ENCODE measurements around the gene FNBP1. TPM values are rescaled to one million over a fixed set of nuclear protein-coding genes. Genes with fewer than 3 reads are reported as not detected.

Gene FNBP1
- total RNA-seq, 2 donors from 2014 or later, result 71.5 to 80.3 TPM

- DNase-seq (ENCODE audit: low spot score), result no peak
- no peaks in the 10 kb centered on the region for H3K9me3 ChIP-seq
- H3K36me3 ChIP-seq, result peaks cover 37% of the 10 kb centered on the region
- H3K4me3 ChIP-seq, result no peak overlapping the region
- H3K4me1 ChIP-seq (ENCODE audit: control insufficient read depth in 1 of 2, low read depth in 2 of 2), result no peaks in the 10 kb centered on the region
- no peaks in the 10 kb centered on the region for H3K27me3 ChIP-seq (replicated peaks; ENCODE audit: insufficient read depth)
- H3K27ac ChIP-seq, result no peak overlapping the region
- TF ChIP-seq CTCF (IDR thresholded peaks at IDR 0.05), result no peak
- no peak for ATAC-seq (ENCODE audit: insufficient number of reproducible peaks, low FRiP score, low read depth)
These were observed 169.3 kb downstream of the FNBP1 start for GRCh38 chr9:129873563-129874190.

- no peak for DNase-seq (ENCODE audit: low spot score)
- no peak for TF ChIP-seq CTCF (IDR thresholded peaks at IDR 0.05)
- Histone ChIP-seq H3K4me3 (no peak overlapping the region), H3K27ac (no peak overlapping the region), H3K9me3 (no peaks in the 10 kb centered on the region), H3K36me3 (peaks cover 42% of the 10 kb centered on the region), H3K27me3 (replicated peaks; ENCODE audit: insufficient read depth) (no peaks in the 10 kb centered on the region), H3K4me1 (ENCODE audit: control insufficient read depth in 1 of 2, low read depth in 2 of 2) (no peaks in the 10 kb centered on the region)
- no peak for ATAC-seq (ENCODE audit: insufficient number of reproducible peaks, low FRiP score, low read depth)
These were observed 171.9 kb downstream of the FNBP1 start for GRCh38 chr9:129871046-129871445.

GRCh38 chr9:129869585-129870501 lies 173.1 kb downstream of the FNBP1 start:
- no peaks in the 10 kb centered on the region for H3K4me1 ChIP-seq (ENCODE audit: control insufficient read depth in 1 of 2, low read depth in 2 of 2)
- no peak for ATAC-seq (ENCODE audit: insufficient number of reproducible peaks, low FRiP score, low read depth)
- no peak for DNase-seq (ENCODE audit: low spot score)
- no peak overlapping the region for H3K27ac ChIP-seq
- no peaks in the 10 kb centered on the region for H3K9me3 ChIP-seq
- no peaks in the 10 kb centered on the region for H3K27me3 ChIP-seq (replicated peaks; ENCODE audit: insufficient read depth)
- peaks cover 37% of the 10 kb centered on the region for H3K36me3 ChIP-seq
- H3K4me3 ChIP-seq, result no peak overlapping the region
- TF ChIP-seq CTCF (IDR thresholded peaks at IDR 0.05), result no peak

GRCh38 chr9:129868872-129869486 lies 174.0 kb downstream of the FNBP1 start:
- ATAC-seq (ENCODE audit: insufficient number of reproducible peaks, low FRiP score, low read depth) (no peak), DNase-seq (ENCODE audit: low spot score) (no peak)
- H3K4me3 ChIP-seq, result no peak overlapping the region
- H3K9me3 ChIP-seq, result no peaks in the 10 kb centered on the region
- H3K27me3 ChIP-seq (replicated peaks; ENCODE audit: insufficient read depth), result no peaks in the 10 kb centered on the region
- no peak for TF ChIP-seq CTCF (IDR thresholded peaks at IDR 0.05)
- H3K27ac ChIP-seq, result no peak overlapping the region
- H3K36me3 ChIP-seq, result peaks cover 29% of the 10 kb centered on the region
- no peaks in the 10 kb centered on the region for H3K4me1 ChIP-seq (ENCODE audit: control insufficient read depth in 1 of 2, low read depth in 2 of 2)

Data from thoracic aorta (tissue), 2 donors.